ENCODE data around the gene PEPD.

The PEPD gene

GRCh38 chr19:33426621-33427361 lies 94.8 kb downstream of the PEPD start:
- no peak for DNase-seq (ENCODE audit: low read depth in 1 of 2, low spot score in 1 of 2)

GRCh38 chr19:33424181-33424580 lies 97.4 kb downstream of the PEPD start:
- DNase-seq (ENCODE audit: low read depth in 1 of 2, low spot score in 1 of 2): no peak

- no peak for DNase-seq (ENCODE audit: low read depth in 1 of 2, low spot score in 1 of 2)
Observed at GRCh38 chr19:33422369-33423180, 99.0 kb downstream of the PEPD start.

- DNase-seq (ENCODE audit: low read depth in 1 of 2, low spot score in 1 of 2): no peak
Observed at GRCh38 chr19:33421368-33421767, 100.2 kb downstream of the PEPD start.

GRCh38 chr19:33420821-33421220 lies 100.8 kb downstream of the PEPD start:
- no peak for DNase-seq (ENCODE audit: low read depth in 1 of 2, low spot score in 1 of 2)

GRCh38 chr19:33419788-33420130 lies 101.8 kb downstream of the PEPD start:
- DNase-seq (ENCODE audit: low read depth in 1 of 2, low spot score in 1 of 2): no peak

- DNase-seq (ENCODE audit: low read depth in 1 of 2, low spot score in 1 of 2): no peak
Observed at GRCh38 chr19:33418871-33419787, 102.5 kb downstream of the PEPD start.

- DNase-seq (ENCODE audit: low read depth in 1 of 2, low spot score in 1 of 2): no peak
Observed at GRCh38 chr19:33418461-33418860, 103.1 kb downstream of the PEPD start.

GRCh38 chr19:33417751-33418150 lies 103.8 kb downstream of the PEPD start:
- DNase-seq (ENCODE audit: low read depth in 1 of 2, low spot score in 1 of 2): no peak

GRCh38 chr19:33416307-33417215 lies 105.0 kb downstream of the PEPD start:
- DNase-seq (ENCODE audit: low read depth in 1 of 2, low spot score in 1 of 2): peak; percentile 24 to 55

GRCh38 chr19:33414667-33415605 lies 106.7 kb downstream of the PEPD start:
- DNase-seq (ENCODE audit: low read depth in 1 of 2, low spot score in 1 of 2): no peak

GRCh38 chr19:33413868-33414666 lies 107.5 kb downstream of the PEPD start:
- DNase-seq (ENCODE audit: low read depth in 1 of 2, low spot score in 1 of 2): no peak

- no peak for DNase-seq (ENCODE audit: low read depth in 1 of 2, low spot score in 1 of 2)
Observed at GRCh38 chr19:33413426-33413725, 108.2 kb downstream of the PEPD start.

GRCh38 chr19:33412601-33413425 lies 108.8 kb downstream of the PEPD start:
- no peak for DNase-seq (ENCODE audit: low read depth in 1 of 2, low spot score in 1 of 2)

- DNase-seq (ENCODE audit: low read depth in 1 of 2, low spot score in 1 of 2): no peak
Observed at GRCh38 chr19:33411621-33412180, 109.9 kb downstream of the PEPD start.

GRCh38 chr19:33410915-33411401 lies 110.6 kb downstream of the PEPD start:
- DNase-seq (ENCODE audit: low read depth in 1 of 2, low spot score in 1 of 2): no peak

GRCh38 chr19:33409906-33410685 lies 111.5 kb downstream of the PEPD start:
- no peak for DNase-seq (ENCODE audit: low read depth in 1 of 2, low spot score in 1 of 2)

Data from activated CD4-positive, alpha-beta T cell treated with anti-CD3 and anti-CD28 coated beads, Interleukin-2, amount 50 U/mL, for 24 hours (primary cell).